PC-9 (cell line): ENCODE measurements around the gene SEL1L. TPM values are rescaled to one million over a fixed set of nuclear protein-coding genes. Genes with fewer than 3 reads are reported as not detected.
"Not testable (repeated sequence)": the region's sequence is repeated elsewhere in the genome, so short reads cannot be mapped to it uniquely, and the experiment has no call there.

ENCODE experiments used
- BruUV-seq: library from RNA; stranded (reverse); fragments of 400-500 nt; replicated peaks from 2 replicates; lab custom pipeline; 2021; lab: Mats Ljungman, UMichigan
- CTCF ChIA-PET: fragments of 300-600 bp; sonication (Branson Sonifier 250); formaldehyde crosslinking; loops from one replicate; lab custom pipeline; 2022; ENCODE audit warnings: antibody characterized with exemption; lab: Charles Lee
- POLR2A ChIA-PET: fragments of 300-600 bp; sonication (Branson Sonifier 250); formaldehyde crosslinking; loops from one replicate; lab custom pipeline; 2022; ENCODE audit warnings: antibody characterized with exemption; ENCODE audit not compliant: unreplicated experiment; lab: Charles Lee
- DNase-seq, 2 experiments: peaks; one replicate each; pipeline versions ENCODE4 v3.0.0 to v3.0.0-alpha.2; 2015 to 2022; ENCODE audit warnings: mixed read lengths in 1 of 2
- H2AFZ ChIP-seq: fragments of 200-600 bp; sonication (generic); 2 replicates; pipeline ENCODE4 v1.8.1; 2017; ENCODE audit warnings: antibody characterized with exemption
- H3F3A ChIP-seq: fragments of 200-600 bp; sonication (generic); 2 replicates; pipeline ENCODE4 v1.8.1; 2017; ENCODE audit warnings: antibody characterized with exemption, mild to moderate bottlenecking, low read depth; ENCODE audit not compliant: insufficient read depth
- H3K27ac ChIP-seq: fragments of 200-600 bp; sonication (generic); 2 replicates; pipeline ENCODE4 v1.6.1; 2016; ENCODE audit warnings: mixed run types
- H3K27me3 ChIP-seq: fragments of 200-600 bp; sonication (generic); 2 replicates; pipeline ENCODE4 v1.6.1; 2016; ENCODE audit warnings: low read depth, mixed run types; ENCODE audit not compliant: insufficient read depth
- H3K36me3 ChIP-seq: fragments of 200-600 bp; sonication (generic); 2 replicates; pipeline ENCODE4 v1.6.1; 2016; ENCODE audit warnings: low read depth, mixed run types
- H3K4me1 ChIP-seq: fragments of 200-600 bp; sonication (generic); replicated peaks from 2 replicates; pipeline ENCODE4 v1.6.1; 2016; ENCODE audit warnings: mixed run types; ENCODE audit not compliant: insufficient read depth
- H3K4me2 ChIP-seq: fragments of 200-600 bp; sonication (generic); 2 replicates; pipeline ENCODE4 v1.6.1; 2017; ENCODE audit warnings: mixed run types
- H3K4me3 ChIP-seq: fragments of 200-600 bp; sonication (generic); 2 replicates; pipeline ENCODE4 v1.6.1; 2016; ENCODE audit warnings: mixed run types
- H3K79me2 ChIP-seq: fragments of 200-600 bp; sonication (generic); 2 replicates; pipeline ENCODE4 v1.6.1; 2017; ENCODE audit warnings: low read depth, mixed run types
- H3K9me2 ChIP-seq: fragments of 200-600 bp; sonication (generic); 2 replicates; pipeline ENCODE4 v1.8.1; 2017; ENCODE audit warnings: mild to moderate bottlenecking; ENCODE audit not compliant: insufficient read depth
- H3K9me3 ChIP-seq: fragments of 200-600 bp; sonication (generic); 2 replicates; pipeline ENCODE4 v1.8.1; 2016; ENCODE audit warnings: low read depth; ENCODE audit not compliant: insufficient read depth
- H4K20me1 ChIP-seq: fragments of 200-600 bp; sonication (generic); 2 replicates; pipeline ENCODE4 v1.8.1; 2017; ENCODE audit not compliant: insufficient read depth
- EZH2 ChIP-seq: fragments of 200-600 bp; sonication (generic); IDR thresholded peaks from 2 replicates; pipeline ENCODE4 v1.8.0; 2017; ENCODE audit warnings: antibody characterized with exemption, low read depth
- intact Hi-C: fragments of 100-400 bp; cut with micrococcal nuclease; formaldehyde crosslinking; loops from one replicate; pipeline ENCODE4 v1.10.0; 2022; ENCODE audit not compliant: unreplicated experiment
- total RNA-seq: library from RNA; stranded (reverse); gene quantifications from 2 replicates; pipeline ENCODE4 v1.2.3, GENCODE V29; 2021
- TF ChIP-seq, protein P1 (sequence below): fragments of 200-600 bp; sonication (generic); conservative IDR thresholded peaks from 2 replicates; pipeline ENCODE4 v1.6.1; 2017; ENCODE audit warnings: mixed run types, antibody characterized with exemption, mild to moderate bottlenecking, moderate library complexity

The SEL1L gene
- total RNA-seq, 1 experiment from 2014 or later: 14.6 TPM

GRCh38 chr14:81519200-81520011 lies 14.2 kb downstream of the SEL1L start:
- Histone ChIP-seq H3K4me3 (no peak overlapping the region), H3K9me3 (no peaks in the 10 kb centered on the region), H3K4me2 (no peak overlapping the region), H2AFZ (no peak overlapping the region), H3K9me2 (no peaks in the 10 kb centered on the region), H3K27ac (no peak overlapping the region), H4K20me1 (no peaks in the 10 kb centered on the region), H3K79me2 (no peaks in the 10 kb centered on the region), H3F3A (no peaks in the 10 kb centered on the region), H3K36me3 (no peaks in the 10 kb centered on the region), H3K27me3 (no peaks in the 10 kb centered on the region), H3K4me1 (no peaks in the 10 kb centered on the region)
- ChIA-PET CTCF (no interaction called here), POLR2A (no interaction called here)
- no peak for DNase-seq
- no TSS peak for BruUV-seq
- TF ChIP-seq EZH2: no peak
- TF ChIP-seq, protein P1, sequence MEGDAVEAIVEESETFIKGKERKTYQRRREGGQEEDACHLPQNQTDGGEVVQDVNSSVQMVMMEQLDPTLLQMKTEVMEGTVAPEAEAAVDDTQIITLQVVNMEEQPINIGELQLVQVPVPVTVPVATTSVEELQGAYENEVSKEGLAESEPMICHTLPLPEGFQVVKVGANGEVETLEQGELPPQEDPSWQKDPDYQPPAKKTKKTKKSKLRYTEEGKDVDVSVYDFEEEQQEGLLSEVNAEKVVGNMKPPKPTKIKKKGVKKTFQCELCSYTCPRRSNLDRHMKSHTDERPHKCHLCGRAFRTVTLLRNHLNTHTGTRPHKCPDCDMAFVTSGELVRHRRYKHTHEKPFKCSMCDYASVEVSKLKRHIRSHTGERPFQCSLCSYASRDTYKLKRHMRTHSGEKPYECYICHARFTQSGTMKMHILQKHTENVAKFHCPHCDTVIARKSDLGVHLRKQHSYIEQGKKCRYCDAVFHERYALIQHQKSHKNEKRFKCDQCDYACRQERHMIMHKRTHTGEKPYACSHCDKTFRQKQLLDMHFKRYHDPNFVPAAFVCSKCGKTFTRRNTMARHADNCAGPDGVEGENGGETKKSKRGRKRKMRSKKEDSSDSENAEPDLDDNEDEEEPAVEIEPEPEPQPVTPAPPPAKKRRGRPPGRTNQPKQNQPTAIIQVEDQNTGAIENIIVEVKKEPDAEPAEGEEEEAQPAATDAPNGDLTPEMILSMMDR: no peak
- intact Hi-C loops: no loop called here

GRCh38 chr14:81517798-81518398 lies 15.8 kb downstream of the SEL1L start:
- Histone ChIP-seq H3K36me3 (no peaks in the 10 kb centered on the region), H3K4me3 (no peak overlapping the region), H3K27me3 (no peaks in the 10 kb centered on the region), H3K4me2 (no peak overlapping the region), H2AFZ (no peak overlapping the region), H3K4me1 (no peaks in the 10 kb centered on the region), H3K9me3 (no peaks in the 10 kb centered on the region), H3K79me2 (no peaks in the 10 kb centered on the region), H3K9me2 (no peaks in the 10 kb centered on the region), H3F3A (no peaks in the 10 kb centered on the region), H4K20me1 (no peaks in the 10 kb centered on the region), H3K27ac (no peak overlapping the region)
- ChIA-PET POLR2A (no interaction called here), CTCF (no interaction called here)
- BruUV-seq: no TSS peak
- intact Hi-C loops: no loop called here
- TF ChIP-seq EZH2: no peak
- TF ChIP-seq, protein P1: no peak
- DNase-seq: no peak

GRCh38 chr14:81516986-81517797 lies 16.5 kb downstream of the SEL1L start:
- Histone ChIP-seq H3K4me1 (no peaks in the 10 kb centered on the region), H3K36me3 (no peaks in the 10 kb centered on the region), H3K79me2 (no peaks in the 10 kb centered on the region), H3K9me3 (no peaks in the 10 kb centered on the region), H3K27ac (no peak overlapping the region), H3K4me3 (no peak overlapping the region), H2AFZ (no peak overlapping the region), H3K9me2 (no peaks in the 10 kb centered on the region), H4K20me1 (no peaks in the 10 kb centered on the region), H3K4me2 (no peak overlapping the region), H3F3A (no peaks in the 10 kb centered on the region), H3K27me3 (no peaks in the 10 kb centered on the region)
- intact Hi-C loops: no loop called here
- no peak for DNase-seq
- CTCF ChIA-PET: no interaction called here
- TF ChIP-seq, protein P1: no peak
- no peak for TF ChIP-seq EZH2
- POLR2A ChIA-PET: interaction anchor here (0.6 kb wide), 1 partner anchor 17 kb away, joined by 3 read pairs; no protein-coding TSS in a partner anchor
- BruUV-seq: no TSS peak

GRCh38 chr14:81515927-81516326 lies 17.7 kb downstream of the SEL1L start:
- POLR2A ChIA-PET, H3K4me1 ChIP-seq, intact Hi-C loops, CTCF ChIA-PET, H3K9me3 ChIP-seq, H3K79me2 ChIP-seq, H4K20me1 ChIP-seq, H3K9me2 ChIP-seq, DNase-seq, BruUV-seq, H2AFZ ChIP-seq, H3K36me3 ChIP-seq, H3F3A ChIP-seq, H3K27ac ChIP-seq, H3K4me3 ChIP-seq, H3K4me2 ChIP-seq, H3K27me3 ChIP-seq: not testable (repeated sequence)
